ENCODE data around the gene TAPT1. TPM values are rescaled to one million over a fixed set of nuclear protein-coding genes. Genes with fewer than 3 reads are reported as not detected.

The TAPT1 gene
- total RNA-seq, 1 experiment from 2014 or later: 17.3 TPM

GRCh38 chr4:16238327-16238726 is 12.1 kb upstream of the TAPT1 start:
- ATAC-seq (no peak), DNase-seq (ENCODE audit: low read depth, low spot score) (no peak)
- Histone ChIP-seq H3K9me3 (ENCODE audit: control insufficient read depth, insufficient read depth, low read depth, low read length) (no peaks in the 10 kb centered on the region), H3K27me3 (ENCODE audit: control insufficient read depth, insufficient read depth, low read length) (no peaks in the 10 kb centered on the region), H3K4me3 (ENCODE audit: low read depth in 2 of 2, low read length in 2 of 2) (no peak overlapping the region), H3K36me3 (ENCODE audit: control insufficient read depth, insufficient read depth, low read length) (no peaks in the 10 kb centered on the region), H3K4me1 (ENCODE audit: control insufficient read depth, insufficient read depth, low read length) (no peaks in the 10 kb centered on the region), H3K27ac (ENCODE audit: low read length) (no peak overlapping the region)
- TF ChIP-seq REST (IDR thresholded peaks at IDR 0.05; ENCODE audit: insufficient read depth in 1 of 2, low read depth in 2 of 2, low read length in 1 of 2): no peak
- no peak for TF ChIP-seq POLR2AphosphoS5 (IDR thresholded peaks at IDR 0.05; ENCODE audit: low read depth, low read length)
- TF ChIP-seq CTCF (IDR thresholded peaks at IDR 0.05): no peak
- TF ChIP-seq SIN3A (IDR thresholded peaks at IDR 0.05; ENCODE audit: borderline replicate concordance, insufficient read depth, low read depth, low read length): no peak
- TF ChIP-seq TCF7L2 (IDR thresholded peaks at IDR 0.05; ENCODE audit: low read depth, low read length): no peak
- intact Hi-C loops (cut with micrococcal nuclease; ENCODE audit: unreplicated experiment) (no loop called here), in situ Hi-C loops (cut with HindIII; ENCODE audit: low pct_unique_long_range_greater_than_20kb, low sequenced_read_pairs) (no loop called here)
- CTCF ChIA-PET: no interaction called here
- no TSS peak for BruUV-seq (replicated peaks)
- POLR2A ChIA-PET: no interaction called here

GRCh38 chr4:16237715-16238114 is 11.4 kb upstream of the TAPT1 start:
- ATAC-seq (no peak), DNase-seq (ENCODE audit: low read depth, low spot score) (no peak)
- TF ChIP-seq POLR2AphosphoS5 (IDR thresholded peaks at IDR 0.05; ENCODE audit: low read depth, low read length) (no peak), CTCF (IDR thresholded peaks at IDR 0.05) (no peak), SIN3A (IDR thresholded peaks at IDR 0.05; ENCODE audit: borderline replicate concordance, insufficient read depth, low read depth, low read length) (no peak), REST (IDR thresholded peaks at IDR 0.05; ENCODE audit: insufficient read depth in 1 of 2, low read depth in 2 of 2, low read length in 1 of 2) (no peak), TCF7L2 (IDR thresholded peaks at IDR 0.05; ENCODE audit: low read depth, low read length) (no peak)
- Histone ChIP-seq H3K27me3 (ENCODE audit: control insufficient read depth, insufficient read depth, low read length) (no peaks in the 10 kb centered on the region), H3K27ac (ENCODE audit: low read length) (no peak overlapping the region), H3K9me3 (ENCODE audit: control insufficient read depth, insufficient read depth, low read depth, low read length) (no peaks in the 10 kb centered on the region), H3K4me3 (ENCODE audit: low read depth in 2 of 2, low read length in 2 of 2) (no peak overlapping the region), H3K36me3 (ENCODE audit: control insufficient read depth, insufficient read depth, low read length) (no peaks in the 10 kb centered on the region), H3K4me1 (ENCODE audit: control insufficient read depth, insufficient read depth, low read length) (no peaks in the 10 kb centered on the region)
- intact Hi-C loops (cut with micrococcal nuclease; ENCODE audit: unreplicated experiment) (no loop called here), in situ Hi-C loops (cut with HindIII; ENCODE audit: low pct_unique_long_range_greater_than_20kb, low sequenced_read_pairs) (no loop called here)
- POLR2A ChIA-PET: no interaction called here
- BruUV-seq (replicated peaks): no TSS peak
- CTCF ChIA-PET: no interaction called here
